Measurements from ENCODE around the gene ALDH5A1.
"Not testable (repeated sequence)": the region's sequence is repeated elsewhere in the genome, so short reads cannot be mapped to it uniquely, and the experiment has no call there.

The ALDH5A1 gene

DNA sequence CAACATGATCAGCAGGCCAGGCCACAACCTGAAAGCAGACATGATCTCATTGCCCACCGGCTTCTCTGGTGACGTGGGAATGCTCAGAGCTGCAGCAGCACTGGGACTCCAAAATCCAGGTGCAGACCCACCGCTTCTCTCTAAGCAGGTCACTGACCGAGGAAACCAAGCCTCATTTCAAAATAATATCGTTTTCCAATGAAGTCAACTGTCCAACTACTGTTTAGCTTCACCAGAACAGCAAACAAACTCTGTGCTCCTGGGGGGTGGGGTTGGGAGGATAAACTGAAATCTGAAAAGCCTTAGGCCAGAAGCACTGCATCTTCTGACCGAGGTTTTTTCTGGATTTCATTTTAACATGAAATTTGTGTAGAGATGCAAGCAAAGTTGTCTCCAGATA lies 5.3 kb upstream of the ALDH5A1 start, which contains the start of gene GPLD1:
Gene GPLD1, minus strand, starts transcription at position 109 of the 400 bp plus-strand sequence. Its CDS starts 67 bp downstream, at position 42.
- no peak for DNase-seq

DNA sequence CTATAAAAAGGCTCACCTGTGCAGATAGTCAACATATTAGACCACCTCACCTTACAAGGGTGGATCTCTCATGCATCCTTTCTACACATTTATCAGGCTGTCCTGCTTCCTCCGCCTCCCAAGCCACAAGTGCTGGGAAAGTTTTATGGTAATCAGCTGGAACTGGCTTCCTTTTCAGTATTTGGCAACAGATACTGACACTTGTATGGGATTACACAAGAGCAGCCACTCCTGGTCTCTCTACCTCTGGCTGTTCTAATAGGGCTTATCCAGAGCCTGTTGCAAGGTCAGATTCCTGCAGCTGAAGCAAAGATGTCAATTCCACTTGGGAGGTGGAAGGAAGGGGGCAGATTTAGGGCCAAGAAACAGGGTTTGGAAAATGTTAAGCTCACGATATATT lies 4.9 kb upstream of the ALDH5A1 start:
- DNase-seq = no peak

DNA sequence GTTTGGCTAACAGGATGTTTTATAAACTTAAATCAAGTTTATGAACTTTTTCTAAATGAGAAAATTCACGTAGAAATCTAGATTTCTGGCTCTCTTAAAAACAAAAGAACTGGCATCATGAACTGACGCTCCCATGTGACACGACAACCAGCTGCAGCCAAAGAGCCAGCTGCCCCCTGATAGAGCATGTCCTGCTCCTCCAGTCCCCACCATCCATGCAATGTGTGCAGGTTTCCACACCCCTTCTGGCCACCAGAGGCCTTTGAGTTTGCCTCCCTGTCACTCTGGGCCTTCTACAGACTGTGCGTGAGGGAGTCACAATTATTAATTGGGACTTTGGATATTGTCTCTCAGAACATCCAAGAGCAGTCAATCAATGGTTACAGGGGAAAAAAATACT lies 3.8 kb upstream of the ALDH5A1 start:
- DNase-seq = no peak

DNA sequence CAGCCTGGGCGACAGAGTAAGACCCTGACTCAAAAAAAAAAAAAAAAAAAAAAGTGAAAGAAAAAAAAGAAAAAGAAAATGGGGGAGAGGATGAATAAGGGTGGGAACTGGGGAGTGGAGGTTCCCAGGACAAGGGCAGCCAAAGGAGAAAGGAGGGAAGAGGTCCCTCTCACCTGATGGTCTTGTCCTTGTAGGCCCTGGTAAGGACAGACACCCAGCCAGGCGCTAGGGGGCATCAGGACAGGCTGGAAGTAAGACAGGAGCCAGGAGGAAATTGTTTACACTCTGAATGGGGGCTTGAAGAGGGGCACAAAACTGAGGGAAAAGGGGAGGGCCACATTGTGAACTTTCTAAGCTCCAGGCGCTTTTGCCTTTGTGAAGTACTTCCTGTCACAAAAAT lies 2.3 kb upstream of the ALDH5A1 start:
- no peak for DNase-seq

DNA sequence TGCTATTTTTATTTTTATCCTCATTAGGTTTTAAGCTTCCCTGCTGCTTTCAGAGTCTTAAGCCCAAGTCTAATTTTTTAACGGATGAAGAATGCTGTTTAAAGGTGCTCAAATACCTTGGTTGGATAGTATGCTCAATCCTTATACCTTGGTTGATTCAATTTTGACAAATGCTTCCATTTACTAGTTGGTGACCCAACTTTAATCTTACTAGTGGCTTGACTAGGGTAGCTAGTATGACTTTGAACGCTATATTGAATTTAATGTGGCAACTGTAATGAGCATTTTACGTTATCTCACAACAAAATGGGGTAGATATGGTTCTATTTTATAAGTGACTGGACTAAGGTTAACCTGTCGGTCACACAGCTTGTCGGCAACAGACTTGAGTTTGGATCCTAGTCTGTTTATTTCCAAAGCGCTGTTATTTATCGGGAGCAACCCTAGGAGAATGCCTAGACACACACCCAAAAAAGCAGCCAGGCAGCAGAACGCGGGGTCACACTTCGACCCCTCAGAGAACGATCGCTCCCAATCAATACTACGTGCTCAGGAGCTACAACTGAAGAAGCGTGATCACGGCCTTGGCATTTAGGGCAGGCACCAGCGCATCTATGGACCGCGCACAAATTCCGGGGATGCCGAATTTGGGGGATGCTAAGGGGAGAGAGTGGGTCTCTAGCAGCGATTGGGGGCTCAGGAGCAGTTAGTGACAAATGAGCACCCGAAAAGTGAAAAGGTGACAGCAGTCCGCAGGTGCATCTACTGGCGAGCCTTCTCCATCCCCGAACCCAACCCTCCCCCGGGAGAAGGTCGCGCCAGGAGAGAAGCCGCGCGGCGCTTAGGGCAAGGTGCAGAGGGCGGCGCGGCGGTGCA lies 586 bp upstream of the ALDH5A1 start:
- no peak for DNase-seq

DNA sequence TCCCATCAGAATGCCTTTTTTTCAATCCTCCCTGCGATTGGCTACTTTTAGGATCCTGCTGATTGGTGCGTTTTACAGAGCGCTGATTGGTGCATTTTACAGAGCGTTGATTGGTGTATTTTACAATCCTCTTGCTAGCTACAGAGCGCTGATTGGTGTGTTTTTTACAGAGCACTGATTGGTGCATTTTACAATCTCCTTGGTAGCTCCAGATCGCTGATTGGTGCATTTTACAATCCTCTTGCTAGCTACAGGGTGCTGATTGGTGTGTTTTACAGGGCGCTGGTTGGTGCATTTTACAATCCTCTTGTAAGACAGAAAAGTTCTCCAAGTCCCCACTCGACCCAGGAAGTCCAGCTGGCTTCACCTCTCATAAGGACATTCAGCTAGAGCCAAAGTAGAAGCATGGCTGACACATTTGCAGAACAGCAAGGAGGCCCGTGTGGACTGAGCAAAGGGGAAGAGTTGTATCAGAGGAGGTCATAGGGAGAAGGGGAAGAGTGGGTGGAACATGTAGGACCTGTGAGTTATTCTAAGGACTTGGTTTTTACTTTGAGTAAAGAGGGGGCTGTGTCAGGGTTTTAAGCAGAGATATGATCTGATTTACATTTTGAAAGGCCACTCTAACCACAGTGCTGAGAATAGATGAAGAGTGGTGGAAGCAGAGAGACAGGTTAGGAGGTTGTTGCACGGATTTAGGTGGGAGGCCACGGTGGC lies 2.6 kb downstream of the ALDH5A1 start:
- DNase-seq = no peak

DNA sequence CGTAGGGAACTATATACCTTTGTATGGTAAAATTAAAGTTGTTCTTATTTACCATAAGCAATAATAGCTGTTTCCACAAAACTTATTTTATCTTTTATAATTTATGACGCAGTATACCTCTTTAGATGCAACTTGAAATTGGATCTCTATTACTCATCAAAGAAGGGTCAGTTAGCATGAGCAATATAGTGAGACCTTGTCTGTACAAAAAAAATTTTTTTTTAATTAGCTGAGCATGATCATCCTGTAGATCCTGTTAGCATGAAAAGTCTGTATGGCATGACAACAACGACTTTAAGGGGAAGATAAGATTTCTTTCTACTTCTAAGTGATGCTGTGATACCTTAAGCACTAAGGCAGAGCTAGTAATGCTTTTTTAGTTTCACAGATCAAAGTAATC lies 5.9 kb downstream of the ALDH5A1 start:
- DNase-seq = no peak

DNA sequence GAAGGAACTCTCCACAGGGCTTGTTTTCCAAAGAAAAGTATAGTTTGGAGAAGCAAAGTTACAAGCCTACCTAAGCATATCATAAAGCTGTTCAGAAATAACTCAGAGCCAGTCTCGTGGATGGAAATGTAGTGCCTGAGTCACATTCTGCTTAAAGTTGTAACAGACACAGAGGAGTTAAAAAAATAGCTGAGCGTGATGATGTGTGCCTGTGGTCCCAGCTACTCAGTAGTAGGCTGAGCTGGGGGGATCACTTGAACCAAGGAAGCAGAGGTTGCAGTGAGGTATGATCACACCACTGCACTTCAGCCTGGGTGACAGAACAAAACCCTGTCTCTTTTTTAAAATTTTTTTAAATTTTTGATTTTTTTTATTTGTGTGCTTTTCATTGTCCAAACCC lies 6.6 kb downstream of the ALDH5A1 start:
- no peak for DNase-seq

DNA sequence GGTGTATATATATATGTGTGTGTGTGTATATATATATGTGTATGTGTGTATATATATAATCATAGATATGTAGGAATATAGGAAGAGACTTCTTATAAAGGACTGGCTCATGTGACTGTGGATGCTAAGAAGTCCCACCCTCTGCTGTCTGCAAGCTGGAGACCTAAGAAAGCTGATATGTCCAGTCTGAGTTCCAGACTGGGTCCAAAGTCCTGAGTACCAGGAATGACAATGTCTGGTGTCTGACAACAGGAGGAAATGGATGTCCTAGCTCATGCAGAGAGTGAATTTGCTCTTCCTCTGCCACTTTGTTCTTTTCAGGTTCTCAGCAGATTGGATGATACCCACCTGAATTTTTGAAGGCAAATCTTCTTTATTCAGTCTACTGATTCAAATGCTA lies 7.1 kb downstream of the ALDH5A1 start:
- DNase-seq = no peak

DNA sequence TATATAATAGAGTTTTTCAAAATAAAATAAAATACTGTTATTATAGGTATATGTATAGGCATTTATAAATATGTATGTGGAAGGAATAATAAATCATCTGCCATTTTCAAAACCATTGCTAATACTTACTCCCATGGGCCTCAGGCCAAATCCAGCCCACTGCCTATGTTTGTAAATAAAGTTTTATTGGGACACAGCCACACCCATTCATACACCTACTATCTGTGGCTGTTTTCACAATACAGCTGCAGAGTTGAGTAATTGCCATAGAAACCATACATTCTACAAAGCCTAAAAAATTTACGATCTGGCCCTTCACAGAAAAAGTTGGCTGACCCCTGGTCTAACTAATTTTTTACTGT lies 9.5 kb downstream of the ALDH5A1 start:
- no peak for DNase-seq

DNA sequence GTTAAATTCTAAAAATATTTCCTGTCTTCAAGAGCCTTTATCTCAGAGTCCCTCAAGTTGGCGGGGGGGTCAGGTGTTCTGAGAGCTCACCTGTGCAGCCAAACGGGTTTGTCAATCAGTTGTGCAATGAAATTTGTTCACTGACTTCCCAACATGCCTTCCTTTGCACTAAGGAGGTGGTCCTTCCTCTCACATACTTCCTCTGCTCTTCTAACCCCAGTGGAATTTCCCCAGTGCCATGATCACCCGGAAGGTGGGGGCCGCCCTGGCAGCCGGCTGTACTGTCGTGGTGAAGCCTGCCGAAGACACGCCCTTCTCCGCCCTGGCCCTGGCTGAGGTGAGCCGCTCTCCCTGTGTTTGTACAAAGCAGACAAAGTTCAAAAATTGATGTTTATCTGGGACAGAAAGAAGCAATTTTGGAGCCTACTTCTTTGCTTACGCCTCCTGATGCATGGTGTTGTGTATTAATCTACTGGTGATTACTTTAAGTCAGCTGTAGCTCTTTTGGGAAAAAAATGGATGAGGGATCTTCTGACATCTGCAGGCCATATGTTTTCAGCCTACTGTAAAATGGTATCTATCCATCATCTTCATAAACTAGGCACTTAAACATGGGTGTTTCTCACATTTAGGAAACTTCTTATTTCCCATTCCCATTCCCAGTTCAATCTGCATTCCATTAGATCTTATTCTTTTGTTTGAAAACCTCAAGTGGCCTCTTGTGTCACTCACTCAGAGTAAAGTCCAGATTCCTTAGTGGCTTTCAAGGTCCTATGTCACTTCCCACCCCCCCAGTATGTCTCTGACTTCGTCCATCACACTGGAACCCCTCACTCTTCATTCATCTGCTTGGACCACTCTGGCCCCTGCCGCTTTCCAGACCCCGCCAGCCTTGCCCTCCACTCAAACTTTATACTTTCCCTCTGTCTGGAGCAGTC lies 10.1 kb downstream of the ALDH5A1 start:
- DNase-seq = no peak

DNA sequence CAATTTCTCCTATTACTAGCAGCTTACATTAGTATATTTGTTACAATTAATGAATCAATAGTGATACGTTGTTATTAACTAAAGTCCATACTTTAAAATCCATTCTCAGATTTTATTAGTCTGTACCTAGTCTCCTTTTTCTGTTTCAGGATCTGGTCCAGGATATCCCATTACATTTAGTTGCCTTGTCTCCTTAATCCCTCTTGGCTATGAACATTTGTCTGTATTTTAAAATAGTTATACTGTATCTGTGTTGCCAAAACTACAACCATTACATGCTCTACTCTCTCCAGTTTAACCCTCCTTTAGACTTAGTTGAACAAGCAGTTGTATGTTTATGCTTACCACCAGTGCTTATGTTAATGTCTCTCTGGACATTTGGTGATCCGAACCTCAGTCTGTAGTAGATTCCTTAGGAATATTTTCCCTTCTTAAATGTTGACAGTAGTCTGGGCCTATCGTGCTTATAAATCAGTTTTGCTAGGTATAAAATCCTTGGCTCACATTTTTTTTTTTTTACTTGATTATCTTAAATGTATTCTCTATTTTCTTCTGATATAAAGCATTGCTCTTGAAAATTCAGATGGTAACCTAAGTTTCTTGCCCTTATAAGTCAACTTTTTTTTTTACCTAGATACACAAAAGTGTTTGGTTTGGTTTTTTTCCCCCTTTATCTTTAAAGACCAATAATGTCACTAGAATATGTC lies 12.2 kb downstream of the ALDH5A1 start:
- no peak for DNase-seq

DNA sequence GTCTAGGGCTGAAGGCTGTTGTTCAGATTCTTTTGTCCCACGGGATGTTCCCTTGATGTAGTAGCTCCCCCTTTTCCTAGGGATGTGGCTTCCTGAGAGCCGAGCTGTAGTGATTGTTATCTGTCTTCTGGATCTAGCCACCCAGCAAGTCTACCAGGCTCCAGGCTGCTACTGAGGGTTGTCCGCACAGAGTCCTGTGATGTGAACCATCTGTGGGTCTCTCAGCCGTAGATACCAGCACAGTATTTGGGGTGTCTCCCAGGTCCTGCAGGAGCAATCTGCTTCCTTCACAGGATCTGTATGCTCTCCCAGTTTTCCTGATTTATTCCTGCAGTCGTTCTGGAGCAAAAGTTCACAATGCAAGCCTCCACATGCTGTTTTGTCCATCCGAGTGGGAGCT lies 17.2 kb downstream of the ALDH5A1 start:
- DNase-seq = not testable (repeated sequence)

DNA sequence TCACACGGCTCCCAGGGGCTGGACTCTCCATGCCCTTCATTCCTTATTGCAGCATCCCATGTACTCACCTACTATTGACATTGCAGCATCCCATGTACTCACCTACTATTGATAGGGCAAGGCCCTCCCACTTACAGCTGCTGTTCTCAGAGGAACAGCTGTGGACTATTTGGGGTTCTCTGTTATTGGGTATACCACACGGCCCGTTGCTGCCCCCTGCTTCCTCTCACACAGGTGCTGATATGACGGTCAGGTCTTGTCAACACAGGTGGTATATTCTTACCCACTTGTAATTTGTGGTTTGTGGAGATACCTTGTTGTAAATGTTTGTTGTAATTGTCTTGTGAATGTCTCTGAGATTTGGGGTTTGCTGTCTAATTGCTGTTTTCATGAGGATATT lies 18.8 kb downstream of the ALDH5A1 start:
- peak; percentile 18 for DNase-seq

DNA sequence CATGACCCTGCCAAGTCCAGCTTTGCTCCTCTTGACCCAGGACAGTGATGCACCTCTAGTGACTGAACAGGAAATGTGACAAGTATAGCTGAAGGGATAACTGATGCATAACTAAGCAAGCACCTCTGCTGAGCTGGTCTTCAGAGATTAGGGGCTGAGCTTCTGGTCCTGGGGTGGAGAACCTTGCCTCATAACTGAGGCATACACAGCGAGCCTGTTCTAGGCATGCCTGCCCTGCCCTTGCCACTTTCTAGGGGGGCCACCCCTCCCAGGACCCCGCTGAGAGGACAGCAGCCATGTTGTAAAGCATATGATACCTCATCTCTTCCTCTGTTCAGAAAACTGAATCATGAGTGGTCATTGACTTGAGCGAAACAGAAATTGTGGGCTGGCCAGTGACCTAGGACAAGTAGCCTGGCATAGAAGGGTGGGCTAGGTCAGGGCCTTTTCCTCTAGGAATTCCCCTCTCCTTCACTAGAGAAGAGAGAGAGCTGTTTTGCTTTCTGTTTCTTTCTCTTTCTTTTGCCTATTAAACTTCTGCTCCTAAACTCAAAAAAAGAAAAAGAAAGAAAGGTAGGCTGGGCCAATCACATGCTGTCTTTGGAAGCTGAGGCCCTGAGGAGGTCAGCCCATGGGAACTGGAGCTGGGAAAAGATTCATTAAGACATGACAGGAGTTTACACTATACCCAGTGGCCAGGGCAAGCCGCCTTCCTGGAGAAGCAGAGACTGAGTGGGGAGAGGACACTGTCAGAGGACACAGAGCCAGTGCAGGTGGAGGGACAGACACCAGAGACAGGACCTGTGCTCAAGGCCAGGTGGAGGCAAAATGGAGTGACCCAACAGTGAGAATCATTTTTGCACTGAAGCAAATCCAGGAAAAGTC lies 23.1 kb downstream of the ALDH5A1 start:
- DNase-seq = no peak

DNA sequence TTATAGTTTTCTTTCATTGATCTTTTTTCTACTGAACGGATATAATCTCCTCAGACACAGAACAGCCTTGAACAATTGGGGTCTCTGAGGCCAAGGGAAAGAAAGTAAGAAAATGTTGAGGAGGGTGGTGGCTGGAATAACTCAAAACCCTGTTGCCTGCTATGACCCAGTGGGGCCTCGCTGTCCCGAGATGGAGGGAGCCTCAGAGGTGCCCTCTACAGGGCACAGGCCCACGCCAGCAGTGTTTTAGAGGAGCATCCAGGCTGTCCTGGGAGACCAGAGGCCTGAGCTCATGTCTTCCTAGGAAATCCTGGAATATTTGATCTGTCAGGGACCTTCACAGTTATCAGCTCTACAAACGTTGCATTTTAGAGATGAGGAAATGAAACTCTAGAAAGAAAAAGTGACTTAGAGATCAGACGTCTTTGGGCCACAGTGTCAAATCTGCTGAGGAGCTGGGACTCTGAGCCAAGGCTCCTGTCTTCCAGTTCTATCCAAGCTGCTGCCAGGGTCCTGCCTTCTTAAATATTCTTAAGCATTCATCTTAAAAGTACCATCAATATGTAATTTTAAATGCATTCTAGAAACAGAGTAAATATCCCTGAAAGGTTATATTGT lies 26.3 kb downstream of the ALDH5A1 start:
- peak; percentile 60 for DNase-seq

DNA sequence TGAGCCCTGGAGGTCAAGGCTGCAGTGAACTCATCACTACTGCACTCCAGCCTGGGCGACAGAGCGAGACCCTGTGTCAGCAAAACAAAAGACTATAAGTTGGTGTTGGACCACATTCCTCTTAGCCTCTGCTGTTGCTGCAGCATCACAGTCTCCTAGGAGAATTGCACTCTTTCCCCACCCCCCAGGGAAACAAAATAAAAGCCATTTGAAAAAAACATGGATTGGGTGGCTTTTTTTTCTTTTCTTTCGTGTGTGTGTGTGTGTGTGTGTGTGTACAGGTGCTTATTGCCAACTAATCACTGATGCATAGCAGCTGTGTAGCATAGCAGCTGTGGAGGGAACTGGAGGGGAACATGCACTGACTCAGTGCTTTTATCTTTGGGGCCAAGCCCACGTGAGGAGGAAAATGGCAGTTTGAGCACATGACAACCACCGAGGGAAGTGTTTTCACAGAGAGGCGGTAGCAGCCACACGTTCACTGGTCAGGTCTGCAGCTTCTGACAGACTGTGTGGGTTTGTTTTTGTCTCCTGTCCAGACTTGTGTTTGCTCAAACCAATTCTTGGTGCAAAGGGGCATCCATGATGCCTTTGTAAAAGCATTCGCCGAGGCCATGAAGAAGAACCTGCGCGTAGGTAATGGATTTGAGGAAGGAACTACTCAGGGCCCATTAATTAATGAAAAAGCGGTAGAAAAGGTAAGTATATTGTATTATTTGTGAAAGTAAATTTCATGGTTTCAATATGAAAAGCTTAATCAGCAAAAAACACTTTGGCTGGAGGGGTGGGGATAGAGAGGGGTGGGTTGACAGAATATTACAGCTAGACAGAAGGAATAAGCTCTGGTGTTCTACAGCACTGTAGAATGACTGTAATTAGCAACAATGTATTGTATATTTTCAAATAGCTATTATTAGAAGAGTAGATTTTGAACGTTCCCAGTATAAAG lies 27.7 kb downstream of the ALDH5A1 start:
- no peak for DNase-seq

DNA sequence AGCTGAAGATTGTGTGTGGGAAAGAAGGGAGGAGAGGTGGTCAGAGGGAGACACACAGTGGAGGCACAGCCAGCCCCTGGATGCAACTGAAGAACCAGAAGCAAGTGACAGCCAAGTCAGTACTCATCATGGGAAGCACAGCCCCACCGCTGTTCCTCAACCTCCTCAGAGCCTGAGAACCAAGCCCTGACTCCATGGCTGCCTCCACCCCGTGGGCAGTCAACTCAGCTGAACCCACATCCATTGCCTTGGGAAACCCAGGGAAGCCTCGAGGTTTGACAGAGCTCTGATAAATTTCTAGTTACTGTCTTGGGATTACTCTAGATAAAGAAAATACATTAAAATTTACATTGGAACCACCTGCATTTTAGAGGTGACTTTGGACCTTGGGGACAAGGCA lies 29.6 kb downstream of the ALDH5A1 start:
- no peak for DNase-seq

DNA sequence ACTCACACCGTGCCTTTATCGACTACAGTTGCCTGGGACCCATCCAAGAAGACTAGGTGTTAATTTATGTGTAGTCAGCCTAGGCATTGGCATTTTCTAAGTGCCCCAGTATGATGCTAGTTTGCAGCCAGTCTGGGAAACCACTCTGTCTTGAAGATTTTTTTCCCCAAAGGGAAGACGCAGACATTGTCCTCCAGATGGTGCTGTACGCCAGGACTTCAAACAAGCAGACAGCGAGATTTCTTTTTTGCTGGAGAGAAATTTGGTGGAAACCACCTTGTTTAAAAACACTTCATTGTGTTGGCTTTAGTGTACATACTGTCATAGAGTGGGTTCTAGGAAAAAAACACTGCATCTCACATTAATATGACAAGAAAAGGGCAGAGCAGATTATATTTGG lies 30.0 kb downstream of the ALDH5A1 start:
- no peak for DNase-seq

DNA sequence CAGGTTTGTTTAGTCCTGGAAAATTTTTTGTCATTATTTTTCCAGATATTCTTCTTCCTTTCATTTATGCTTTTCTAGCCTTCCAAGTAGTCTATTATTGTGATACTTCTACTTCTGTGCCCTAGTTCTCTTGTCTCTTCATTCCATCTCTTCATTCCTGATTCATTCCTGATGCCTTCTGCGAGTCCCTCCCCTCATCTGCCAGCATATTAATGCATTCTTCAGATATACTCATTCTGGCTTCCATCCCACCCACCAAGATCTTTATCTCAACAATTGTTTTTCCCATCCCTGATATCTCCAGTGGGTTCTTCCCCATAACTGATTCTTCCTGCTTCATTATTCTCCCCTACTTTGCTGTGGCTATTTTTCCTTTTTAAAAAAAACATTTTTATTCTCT lies 35.2 kb downstream of the ALDH5A1 start:
- no peak for DNase-seq
